H9 (cell line): ENCODE data around the gene PAPLN. TPM values are rescaled to one million over a fixed set of nuclear protein-coding genes. Genes with fewer than 3 reads are reported as not detected.

Experiments used
- DNase-seq: peaks from one replicate; pipeline ENCODE4 v3.0.0-alpha.2; 2017
- H2AFZ ChIP-seq: one replicate; pipeline ENCODE4 v1.6.1; 2013; ENCODE audit warnings: mild to moderate bottlenecking, low read length, control low read depth, moderate library complexity
- H2AK5ac ChIP-seq: 2 replicates; pipeline ENCODE4 v1.6.1; 2013; ENCODE audit warnings: low read length, control low read depth, mixed read lengths; ENCODE audit not compliant: insufficient read length
- H2BK120ac ChIP-seq: one replicate; pipeline ENCODE4 v1.6.1; 2013; ENCODE audit warnings: low read depth, mild to moderate bottlenecking, low read length, control low read depth, inconsistent platforms; ENCODE audit not compliant: poor library complexity, severe bottlenecking
- H2BK12ac ChIP-seq: 2 replicates; pipeline ENCODE4 v1.6.1; 2013; ENCODE audit warnings: low read length, control low read depth, mixed read lengths, low read depth; ENCODE audit not compliant: insufficient read length
- H2BK15ac ChIP-seq: 2 replicates; pipeline ENCODE4 v1.6.1; 2013; ENCODE audit warnings: low read depth, low read length, control low read depth
- H2BK20ac ChIP-seq: one replicate; pipeline ENCODE4 v1.6.1; 2013; ENCODE audit warnings: low read depth, mild to moderate bottlenecking, low read length, control low read depth, inconsistent platforms; ENCODE audit not compliant: poor library complexity, severe bottlenecking
- H2BK5ac ChIP-seq: 2 replicates; pipeline ENCODE4 v1.6.1; 2013; ENCODE audit warnings: low read length, control low read depth, mixed read lengths; ENCODE audit not compliant: insufficient read length
- H3K14ac ChIP-seq: 2 replicates; pipeline ENCODE4 v1.6.1; 2013; ENCODE audit warnings: low read length, control low read depth; ENCODE audit not compliant: insufficient read depth
- H3K18ac ChIP-seq: 2 replicates; pipeline ENCODE4 v1.6.1; 2013; ENCODE audit warnings: low read depth, mild to moderate bottlenecking, mixed read lengths, low read length, control low read depth; ENCODE audit not compliant: insufficient read length
- H3K23ac ChIP-seq: 2 replicates; pipeline ENCODE4 v1.6.1; 2013; ENCODE audit warnings: low read length, control low read depth, mixed read lengths, low read depth; ENCODE audit not compliant: insufficient read length
- H3K23me2 ChIP-seq: 2 replicates; pipeline ENCODE4 v1.6.1; 2013; ENCODE audit warnings: low read depth, mild to moderate bottlenecking, mixed read lengths, low read length, control low read depth; ENCODE audit not compliant: insufficient read length, poor library complexity, severe bottlenecking
- H3K27ac ChIP-seq: 2 replicates; pipeline ENCODE4 v1.5.1; 2013; ENCODE audit warnings: low read length, control low read depth, mixed read lengths, low read depth; ENCODE audit not compliant: insufficient read length
- H3K27me3 ChIP-seq: 2 replicates; pipeline ENCODE4 v1.6.1; 2013; ENCODE audit warnings: low read length, control low read depth, inconsistent platforms; ENCODE audit not compliant: insufficient read depth
- H3K4ac ChIP-seq: 2 replicates; pipeline ENCODE4 v1.6.1; 2013; ENCODE audit warnings: low read depth, mild to moderate bottlenecking, control low read depth, inconsistent platforms, low read length, moderate library complexity
- H3K4me1 ChIP-seq: 2 replicates; pipeline ENCODE4 v1.6.1; 2013; ENCODE audit warnings: low read length, control low read depth, inconsistent platforms; ENCODE audit not compliant: insufficient read depth
- H3K4me2 ChIP-seq: 2 replicates; pipeline ENCODE4 v1.6.1; 2013; ENCODE audit warnings: low read length, control low read depth, mixed read lengths; ENCODE audit not compliant: insufficient read length, insufficient read depth
- H3K56ac ChIP-seq: 2 replicates; pipeline ENCODE4 v1.6.1; 2013; ENCODE audit warnings: low read depth, mild to moderate bottlenecking, mixed read lengths, low read length, control low read depth; ENCODE audit not compliant: insufficient read length
- H3K79me1 ChIP-seq: 2 replicates; pipeline ENCODE4 v1.6.1; 2013; ENCODE audit warnings: low read depth, mild to moderate bottlenecking, moderate library complexity, low read length, control low read depth, inconsistent platforms; ENCODE audit not compliant: insufficient read depth, poor library complexity, severe bottlenecking
- H3K79me2 ChIP-seq: 2 replicates; pipeline ENCODE4 v1.6.1; 2013; ENCODE audit warnings: low read length, control low read depth, inconsistent platforms; ENCODE audit not compliant: insufficient read depth
- H3K9ac ChIP-seq: 2 replicates; pipeline ENCODE4 v1.6.1; 2013; ENCODE audit warnings: low read length, control low read depth, mixed read lengths; ENCODE audit not compliant: insufficient read length; ENCODE audit errors: extremely low read depth
- H3K9me3 ChIP-seq: one replicate; pipeline ENCODE4 v1.6.1; 2013; ENCODE audit warnings: low read depth, low read length, inconsistent platforms; ENCODE audit not compliant: control insufficient read depth
- H3T11ph ChIP-seq: one replicate; pipeline ENCODE4 v1.6.1; 2013; ENCODE audit warnings: mild to moderate bottlenecking, low read length, control low read depth, inconsistent platforms
- H4K20me1 ChIP-seq: one replicate; pipeline ENCODE4 v1.6.1; 2013; ENCODE audit not compliant: control insufficient read depth, insufficient read length, insufficient read depth
- H4K5ac ChIP-seq: 2 replicates; pipeline ENCODE4 v1.6.1; 2013; ENCODE audit warnings: low read depth, mild to moderate bottlenecking, mixed read lengths, low read length, control low read depth; ENCODE audit not compliant: insufficient read length
- H4K8ac ChIP-seq: replicated peaks from 2 replicates; pipeline ENCODE4 v1.6.1; 2013; ENCODE audit warnings: low read length, control low read depth, mixed read lengths, low read depth; ENCODE audit not compliant: insufficient read length
- H4K91ac ChIP-seq: 2 replicates; pipeline ENCODE4 v1.6.1; 2013; ENCODE audit warnings: low read depth, mild to moderate bottlenecking, moderate library complexity, mixed read lengths, low read length, control low read depth; ENCODE audit not compliant: insufficient read length
- H3K27ac Mint-ChIP-seq, 3 experiments: 2 replicates in 2 of 3; 3 replicates in 1 of 3; pipeline ENCODE4 v1.8.0; 2020 to 2021; ENCODE audit warnings: mixed read lengths in 3 of 3, mild to moderate bottlenecking in 1 of 3, moderate library complexity in 1 of 3
- H3K27me3 Mint-ChIP-seq: 2 replicates; pipeline ENCODE4 v1.8.0; 2021; ENCODE audit warnings: low read depth, mild to moderate bottlenecking, moderate library complexity, mixed read lengths
- H3K36me3 Mint-ChIP-seq, 3 experiments: 2 replicates in 2 of 3; 3 replicates in 1 of 3; pipeline ENCODE4 v1.8.0; 2020 to 2021; ENCODE audit warnings: low read depth in 3 of 3, mixed read lengths in 3 of 3; ENCODE audit not compliant: insufficient read depth in 1 of 3
- H3K4me1 Mint-ChIP-seq, 2 experiments: 2 replicates each; pipeline ENCODE4 v1.8.0; 2020; ENCODE audit warnings: mixed read lengths in 2 of 2
- H3K4me3 Mint-ChIP-seq, 2 experiments: 2 replicates in 1 of 2; 3 replicates in 1 of 2; pipeline ENCODE4 v1.8.0; 2020 to 2021; ENCODE audit warnings: mild to moderate bottlenecking in 2 of 2, mixed read lengths in 2 of 2, moderate library complexity in 1 of 2
- H3K9me3 Mint-ChIP-seq, 2 experiments: 2 replicates in 1 of 2; 3 replicates in 1 of 2; pipeline ENCODE4 v1.8.0; 2020; ENCODE audit warnings: mild to moderate bottlenecking in 2 of 2, mixed read lengths in 2 of 2, moderate library complexity in 1 of 2
- WGBS: extraction: QIAGEN DNeasy Blood & Tissue Kit; methylation state at CpG from one replicate; pipeline ENCODE4 v1.1.7; 2013; ENCODE audit warnings: missing lambda C conversion rate, low lambda C conversion rate, mixed read lengths; ENCODE audit not compliant: insufficient read length; ENCODE audit errors: extremely low coverage; 5-methylcytosine and 5-hydroxymethylcytosine counted together
- total RNA-seq: library from RNA; stranded (reverse); gene quantifications from 2 replicates; pipeline ENCODE4 v1.2.1, GENCODE V29; 2021
- TF ChIP-seq, protein P1 (sequence below): fragments of 200-600 bp; sonication (generic); conservative IDR thresholded peaks from 3 replicates; pipeline ENCODE4 v1.8.0; 2021; ENCODE audit warnings: antibody characterized with exemption, mild to moderate bottlenecking

The PAPLN gene
- total RNA-seq, 1 experiment from 2014 or later: 8.5 TPM

- Histone ChIP-seq H2AK5ac (no peak overlapping the region), H2BK12ac (no peak overlapping the region), H3K9ac (no peak overlapping the region), H3K56ac (no peak overlapping the region), H3K4me1 (peaks cover 4% of the 10 kb centered on the region; the same call in 1 of the 2 replicates), H2BK5ac (no peak overlapping the region), H3T11ph (no peak overlapping the region), H3K4me2 (no peak overlapping the region), H3K27me3 (no peaks in the 10 kb centered on the region), H4K20me1 (no peaks in the 10 kb centered on the region), H3K4ac (no peak overlapping the region), H2BK15ac (no peak overlapping the region), H3K79me1 (no peaks in the 10 kb centered on the region), H2BK20ac (no peak overlapping the region), H4K8ac (no peak overlapping the region), H3K23me2 (no peaks in the 10 kb centered on the region), H2BK120ac (no peak overlapping the region), H4K91ac (no peak overlapping the region), H4K5ac (no peak overlapping the region), H3K27ac (no peak overlapping the region), H3K79me2 (no peaks in the 10 kb centered on the region), H2AFZ (no peak overlapping the region), H3K14ac (no peak overlapping the region), H3K18ac (no peak overlapping the region), H3K9me3 (no peaks in the 10 kb centered on the region), H3K23ac (no peak overlapping the region)
- peaks cover 9 to 35% (median 35%) of the 10 kb centered on the region in 3 experiments; a peak in 5 of 7 replicates for H3K36me3 Mint-ChIP-seq
- TF ChIP-seq, protein P1, sequence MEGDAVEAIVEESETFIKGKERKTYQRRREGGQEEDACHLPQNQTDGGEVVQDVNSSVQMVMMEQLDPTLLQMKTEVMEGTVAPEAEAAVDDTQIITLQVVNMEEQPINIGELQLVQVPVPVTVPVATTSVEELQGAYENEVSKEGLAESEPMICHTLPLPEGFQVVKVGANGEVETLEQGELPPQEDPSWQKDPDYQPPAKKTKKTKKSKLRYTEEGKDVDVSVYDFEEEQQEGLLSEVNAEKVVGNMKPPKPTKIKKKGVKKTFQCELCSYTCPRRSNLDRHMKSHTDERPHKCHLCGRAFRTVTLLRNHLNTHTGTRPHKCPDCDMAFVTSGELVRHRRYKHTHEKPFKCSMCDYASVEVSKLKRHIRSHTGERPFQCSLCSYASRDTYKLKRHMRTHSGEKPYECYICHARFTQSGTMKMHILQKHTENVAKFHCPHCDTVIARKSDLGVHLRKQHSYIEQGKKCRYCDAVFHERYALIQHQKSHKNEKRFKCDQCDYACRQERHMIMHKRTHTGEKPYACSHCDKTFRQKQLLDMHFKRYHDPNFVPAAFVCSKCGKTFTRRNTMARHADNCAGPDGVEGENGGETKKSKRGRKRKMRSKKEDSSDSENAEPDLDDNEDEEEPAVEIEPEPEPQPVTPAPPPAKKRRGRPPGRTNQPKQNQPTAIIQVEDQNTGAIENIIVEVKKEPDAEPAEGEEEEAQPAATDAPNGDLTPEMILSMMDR: no peak
- peaks cover 19 to 22% of the 10 kb centered on the region in 2 experiments for H3K4me1 Mint-ChIP-seq
- H3K9me3 Mint-ChIP-seq: no peaks in the 10 kb centered on the region
- H3K27me3 Mint-ChIP-seq: no peaks in the 10 kb centered on the region
- WGBS: no CpG with 5 or more reads among the region's 5 CpGs
- DNase-seq: no peak
- no peak overlapping the region for H3K27ac Mint-ChIP-seq
- H3K4me3 Mint-ChIP-seq: no peak overlapping the region
Measured at GRCh38 chr14:73220634-73221033, 16.7 kb upstream of the PAPLN start.
